HG03103 (cell line): ENCODE data around the gene SH3TC1.

Experiments used
- ATAC-seq: cut with Tn5 transposase; IDR thresholded peaks from one replicate; pipeline ENCODE4 v1.9.1; 2021; ENCODE audit warnings: low read depth; ENCODE audit not compliant: unreplicated experiment

SH3TC1 gene

DNA sequence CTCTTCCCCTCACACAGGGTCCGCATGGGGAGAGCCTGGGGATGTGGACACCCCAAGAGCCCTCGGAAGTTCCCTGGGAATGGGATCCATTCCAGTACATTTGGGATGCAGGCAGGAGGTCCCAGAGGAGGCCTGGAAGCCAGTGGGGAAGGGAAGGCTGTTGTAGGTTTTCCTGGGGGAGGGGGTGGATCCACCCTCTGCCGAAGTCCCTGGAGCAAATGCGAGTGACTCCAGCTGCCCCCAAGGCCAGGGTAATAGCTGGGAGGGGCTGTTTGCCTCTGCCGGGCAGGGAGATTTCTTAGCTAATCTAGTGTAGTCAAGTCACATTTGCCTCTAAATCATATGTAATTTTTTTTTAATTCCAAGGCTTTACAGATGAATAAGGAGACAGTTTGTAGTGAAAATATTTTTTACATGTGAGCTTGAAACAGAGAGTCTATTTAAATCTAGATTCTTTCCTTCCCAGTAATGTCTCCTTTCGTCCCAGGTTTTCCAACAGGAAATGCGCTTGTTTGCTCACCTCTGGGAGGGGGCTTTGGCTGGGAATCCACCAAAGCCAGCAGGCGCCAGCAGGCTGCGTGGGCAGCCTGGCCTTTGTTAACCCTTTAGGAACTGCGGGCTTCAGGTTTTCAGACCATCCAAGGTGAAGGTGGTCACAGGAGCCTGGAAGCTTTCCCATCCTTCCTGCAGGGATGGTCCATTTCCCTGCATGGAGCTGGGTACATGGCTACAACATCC lies 26.8 kb downstream of the SH3TC1 start:
- ATAC-seq: no peak

DNA sequence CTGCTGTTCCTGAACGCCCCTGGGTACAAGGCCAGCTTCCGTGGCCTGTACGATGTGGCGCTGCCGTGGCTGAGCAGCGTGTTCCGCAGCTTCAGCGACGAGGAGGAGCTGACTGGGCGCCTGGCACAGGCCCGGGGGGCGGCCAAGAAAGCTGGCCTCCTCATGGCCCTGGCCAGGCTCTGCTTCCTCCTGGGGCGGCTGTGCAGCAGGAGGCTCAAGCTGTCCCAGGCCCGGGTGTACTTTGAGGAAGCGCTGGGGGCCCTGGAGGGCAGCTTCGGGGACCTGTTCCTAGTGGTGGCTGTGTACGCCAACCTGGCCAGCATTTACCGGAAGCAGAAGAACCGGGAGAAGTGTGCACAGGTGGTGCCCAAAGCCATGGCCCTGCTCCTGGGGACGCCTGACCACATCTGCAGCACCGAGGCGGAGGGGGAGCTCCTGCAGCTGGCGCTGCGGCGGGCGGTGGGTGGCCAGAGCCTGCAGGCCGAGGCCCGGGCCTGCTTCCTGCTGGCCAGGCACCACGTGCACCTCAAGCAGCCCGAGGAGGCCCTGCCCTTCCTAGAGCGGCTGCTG lies 28.2 kb downstream of the SH3TC1 start:
- ATAC-seq: no peak

DNA sequence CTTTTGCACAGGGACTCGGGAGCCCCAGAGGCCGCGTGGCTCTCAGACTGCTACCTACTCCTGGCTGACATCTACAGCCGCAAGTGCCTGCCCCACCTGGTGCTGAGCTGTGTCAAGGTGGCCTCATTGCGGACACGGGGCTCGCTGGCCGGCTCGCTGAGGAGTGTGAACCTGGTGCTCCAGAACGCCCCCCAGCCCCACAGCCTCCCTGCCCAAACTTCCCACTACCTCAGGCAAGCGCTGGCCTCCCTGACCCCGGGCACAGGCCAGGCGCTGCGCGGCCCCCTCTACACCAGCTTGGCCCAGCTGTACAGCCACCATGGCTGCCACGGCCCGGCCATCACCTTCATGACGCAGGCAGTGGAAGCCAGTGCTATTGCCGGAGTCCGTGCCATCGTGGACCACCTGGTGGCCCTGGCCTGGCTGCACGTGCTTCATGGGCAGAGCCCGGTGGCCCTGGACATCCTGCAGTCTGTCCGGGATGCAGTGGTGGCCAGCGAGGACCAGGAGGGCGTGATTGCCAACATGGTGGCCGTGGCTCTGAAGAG lies 28.8 kb downstream of the SH3TC1 start:
- no peak for ATAC-seq

DNA sequence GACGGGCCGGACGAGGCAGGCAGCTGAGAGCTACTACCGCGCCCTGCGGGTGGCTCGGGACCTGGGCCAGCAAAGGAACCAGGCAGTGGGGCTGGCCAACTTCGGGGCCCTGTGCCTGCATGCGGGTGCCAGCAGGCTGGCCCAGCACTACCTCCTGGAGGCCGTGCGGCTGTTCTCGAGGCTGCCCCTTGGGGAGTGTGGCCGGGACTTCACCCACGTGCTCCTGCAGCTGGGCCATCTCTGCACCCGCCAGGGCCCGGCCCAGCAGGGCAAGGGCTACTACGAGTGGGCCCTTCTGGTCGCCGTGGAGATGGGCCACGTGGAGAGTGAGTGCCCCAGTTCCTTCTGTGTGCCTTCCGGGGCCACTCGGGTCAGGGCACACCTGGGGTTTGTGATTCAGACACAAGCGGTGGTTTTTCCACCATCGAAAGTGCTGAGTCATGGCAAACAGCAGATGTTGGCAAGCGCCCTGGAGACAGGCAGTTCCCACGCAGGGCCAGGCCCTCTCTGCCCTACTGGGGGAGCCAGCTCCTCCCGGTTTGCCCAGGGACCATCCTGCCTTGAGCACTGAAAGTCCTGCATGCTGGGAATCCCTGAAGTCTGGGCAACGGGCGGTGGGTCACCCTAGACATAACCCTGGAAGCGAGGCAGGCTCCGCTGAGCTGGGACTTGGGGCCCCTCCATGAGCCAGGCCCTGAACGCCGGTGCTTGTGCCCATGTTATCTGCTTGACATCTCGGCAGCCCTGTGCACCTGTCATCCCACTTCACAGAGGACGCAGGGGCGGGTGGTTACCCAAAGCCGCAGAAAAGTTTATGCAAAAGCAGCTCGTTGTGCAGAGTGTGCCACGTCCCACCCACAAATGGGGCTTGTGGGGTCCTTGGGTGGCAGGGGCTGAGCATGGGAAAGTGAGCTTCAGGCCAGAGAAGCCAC lies 29.5 kb downstream of the SH3TC1 start:
- peak; percentile 62 for ATAC-seq

DNA sequence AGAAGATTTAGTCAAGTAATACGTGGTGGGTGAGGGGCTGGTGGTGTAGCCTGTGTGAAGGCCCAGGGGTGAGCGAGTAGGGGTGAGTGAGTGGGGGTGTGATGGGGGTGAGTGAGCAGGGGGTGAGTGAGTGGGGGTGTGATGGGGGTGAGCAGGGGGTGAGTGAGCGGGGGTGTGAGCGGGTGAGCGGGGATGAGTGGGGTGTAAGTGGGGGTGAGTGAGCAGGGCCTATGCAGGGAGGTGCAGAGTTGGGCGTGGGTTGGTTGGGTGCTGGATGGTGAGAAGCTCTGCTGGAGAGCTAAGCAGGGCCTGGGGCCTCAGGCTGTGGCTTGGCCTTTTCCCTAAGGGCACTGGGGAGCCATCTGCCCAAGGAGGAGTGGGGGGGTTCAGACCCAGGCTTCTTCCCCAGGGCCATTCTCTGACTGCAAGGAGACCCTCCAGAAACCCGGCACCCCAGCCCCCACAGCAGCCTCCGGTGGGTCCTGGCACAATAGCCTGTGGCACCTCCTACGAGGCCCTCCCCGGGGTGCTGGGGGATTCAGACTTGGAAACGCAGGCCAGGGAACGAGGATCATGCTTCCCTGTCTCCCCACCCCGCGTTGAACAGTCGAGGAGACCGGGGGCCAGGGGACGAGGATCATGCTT lies 30.4 kb downstream of the SH3TC1 start:
- no peak for ATAC-seq

DNA sequence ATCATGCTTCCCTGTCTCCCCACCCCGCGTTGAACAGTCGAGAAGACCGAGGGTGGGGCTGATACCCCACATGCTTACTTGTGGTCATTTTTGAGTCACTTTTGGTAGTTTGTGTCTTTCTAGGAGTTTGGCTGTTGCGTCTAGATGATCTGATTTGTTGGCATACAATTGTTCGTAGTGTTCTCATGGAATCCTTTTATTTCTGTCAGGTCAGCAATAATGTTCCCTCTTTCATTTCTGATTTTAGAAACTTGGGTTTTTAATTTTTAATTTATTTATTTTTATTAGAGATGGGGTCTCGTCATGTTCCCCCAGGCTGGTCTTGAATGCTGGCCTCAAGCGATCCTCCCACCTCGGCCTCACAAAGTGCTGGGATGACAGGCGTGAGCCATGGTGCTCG lies 30.9 kb downstream of the SH3TC1 start:
- no peak for ATAC-seq

DNA sequence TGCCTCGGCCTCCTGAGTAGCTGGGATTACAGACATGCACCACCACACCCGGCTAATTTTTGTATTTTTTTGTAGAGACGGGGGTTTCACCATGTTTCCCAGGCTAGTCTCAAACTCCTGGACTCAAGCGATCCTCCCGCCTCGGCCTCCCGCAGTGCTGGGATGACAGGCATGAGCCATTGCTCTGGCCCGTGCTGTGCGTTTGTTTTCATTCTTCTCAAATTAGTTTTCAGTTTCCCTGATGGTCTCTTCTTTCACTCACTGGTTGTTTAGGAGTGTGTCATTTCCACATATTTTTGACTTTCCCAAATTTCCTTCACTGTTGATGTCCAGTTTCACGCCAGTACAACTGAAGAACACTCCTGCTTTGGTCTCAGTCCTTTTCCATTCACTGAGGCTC lies 31.8 kb downstream of the SH3TC1 start:
- no peak for ATAC-seq

DNA sequence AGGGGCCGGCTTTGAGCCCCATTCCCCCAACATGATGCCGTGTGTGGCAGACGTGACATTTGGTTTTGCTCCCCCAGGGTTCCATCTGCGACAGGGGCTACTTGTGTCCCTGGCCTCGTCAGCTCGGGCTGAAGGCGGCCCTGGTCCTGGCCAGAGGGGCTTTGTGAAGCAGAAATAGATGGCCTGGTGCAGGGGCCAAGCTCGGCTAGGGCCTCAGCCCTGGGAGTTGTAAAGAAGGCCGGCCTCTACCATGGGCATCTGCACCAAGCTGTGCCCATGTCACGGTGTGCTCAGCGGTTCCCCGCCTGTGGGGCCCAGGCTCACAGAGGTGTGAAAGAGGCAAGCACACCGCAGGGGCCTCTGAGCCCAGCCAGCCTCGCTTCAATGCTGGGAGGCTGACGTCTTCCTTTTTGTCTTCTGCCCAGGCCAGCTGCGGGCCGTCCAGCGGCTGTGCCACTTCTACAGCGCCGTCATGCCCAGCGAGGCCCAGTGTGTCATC lies 32.5 kb downstream of the SH3TC1 start:
- ATAC-seq: no peak

DNA sequence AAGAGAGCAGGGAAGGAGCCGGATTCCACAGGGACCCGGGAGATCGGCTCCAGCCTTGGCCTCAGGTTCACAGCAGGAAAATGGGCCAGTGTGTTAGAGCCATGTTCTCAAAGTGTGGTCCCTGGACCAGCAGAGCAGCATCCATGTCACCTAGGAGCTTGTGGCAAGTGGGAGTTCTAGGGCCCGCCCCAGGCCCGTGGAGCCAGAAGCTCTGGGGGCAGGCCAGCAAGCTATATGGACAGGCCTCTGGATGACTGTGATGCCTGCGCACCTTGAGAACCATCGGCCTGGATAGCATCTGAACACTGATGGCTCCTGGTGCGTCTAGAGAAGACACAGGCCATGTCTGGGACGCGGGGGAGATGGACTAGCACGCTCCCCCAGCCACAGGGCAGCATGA lies 33.7 kb downstream of the SH3TC1 start:
- no peak for ATAC-seq

DNA sequence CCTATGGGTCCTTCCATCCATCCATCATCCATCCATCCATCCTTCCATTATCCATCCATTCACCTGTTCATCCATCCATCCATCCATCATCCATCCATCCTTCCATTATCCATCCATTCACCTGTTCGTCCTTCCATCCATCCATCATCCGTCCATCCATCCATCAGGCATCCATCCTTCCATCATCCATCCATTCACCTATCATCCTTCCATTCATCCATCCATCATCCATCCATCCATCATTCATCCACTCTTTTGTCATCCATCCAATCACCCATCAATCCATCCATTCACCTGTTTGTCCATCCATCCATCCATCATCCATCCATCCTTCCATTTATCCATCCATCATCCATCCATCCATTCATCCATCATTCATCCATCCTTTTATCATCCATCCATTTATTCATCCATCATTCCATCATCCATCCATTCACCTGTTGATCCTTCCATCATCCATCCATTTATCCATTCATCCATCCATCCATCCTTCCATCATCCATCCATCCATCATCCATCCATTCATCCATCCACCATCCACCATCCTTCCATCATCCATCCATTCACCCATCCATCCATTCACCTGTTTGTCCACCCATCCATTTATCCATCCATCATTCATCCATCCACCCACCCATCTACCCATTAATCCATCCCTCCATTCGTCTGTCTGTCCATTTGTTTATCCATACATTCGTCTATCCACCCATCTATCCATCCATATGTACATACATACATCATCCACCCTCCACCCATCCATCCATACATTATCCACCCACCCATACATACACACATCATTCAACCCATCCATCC lies 34.8 kb downstream of the SH3TC1 start:
- no peak for ATAC-seq

DNA sequence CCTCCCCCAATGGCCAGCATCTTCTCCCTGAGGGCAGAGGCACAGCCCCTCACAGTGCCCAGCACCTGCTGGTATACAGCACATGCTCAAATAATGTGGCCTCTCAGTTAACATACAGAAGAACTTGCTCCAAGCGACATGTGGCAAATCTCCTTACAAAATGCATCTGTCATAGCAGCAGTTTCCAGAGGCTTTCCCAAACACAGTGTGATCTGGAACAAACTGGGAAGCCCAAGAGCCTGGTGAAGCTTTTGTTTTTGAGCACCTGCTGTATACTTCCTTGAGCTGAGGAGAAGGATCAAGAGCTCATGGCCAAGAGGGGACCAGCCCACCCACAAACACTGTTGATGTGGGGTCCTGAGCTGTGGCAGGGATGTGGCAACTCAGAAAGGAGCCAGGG lies 35.6 kb downstream of the SH3TC1 start:
- no peak for ATAC-seq

DNA sequence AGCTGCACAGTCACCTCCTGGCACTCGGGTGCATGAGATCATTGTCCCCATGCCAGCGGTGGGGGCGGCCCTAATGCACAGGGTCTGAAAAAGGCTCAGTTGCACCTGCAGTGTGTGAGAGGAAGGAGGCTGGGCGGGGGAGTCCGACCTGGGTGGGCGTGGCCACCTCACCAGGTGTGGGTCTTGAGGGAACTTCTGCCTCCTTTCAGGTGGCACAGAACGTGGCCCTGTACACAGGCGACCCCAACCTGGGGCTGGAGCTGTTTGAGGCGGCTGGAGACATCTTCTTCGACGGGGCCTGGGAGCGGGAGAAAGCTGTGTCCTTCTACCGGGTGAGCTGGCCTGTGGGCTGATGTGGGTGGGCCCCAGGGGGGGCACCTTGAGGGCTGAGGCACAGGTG lies 36.1 kb downstream of the SH3TC1 start:
- ATAC-seq: no peak

DNA sequence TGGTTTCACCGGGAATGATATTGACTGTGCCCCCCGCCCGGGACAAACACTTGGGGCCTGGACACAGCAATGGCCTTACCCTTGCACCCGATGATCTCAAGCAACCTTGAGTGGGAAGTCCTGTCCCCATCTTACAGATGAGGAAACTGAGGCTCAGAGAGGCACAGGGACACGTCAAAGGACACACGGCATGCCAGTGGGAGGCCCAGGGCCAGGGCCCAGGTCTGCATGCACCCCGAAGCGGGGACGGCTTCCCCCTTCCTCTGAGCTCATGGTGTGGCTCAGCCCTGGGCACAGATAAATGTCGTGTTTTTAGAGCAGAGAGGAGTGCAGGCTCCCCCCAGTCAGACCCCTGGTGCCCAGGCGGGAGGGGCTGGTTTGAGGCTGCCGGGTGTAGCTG lies 36.6 kb downstream of the SH3TC1 start:
- no peak for ATAC-seq

DNA sequence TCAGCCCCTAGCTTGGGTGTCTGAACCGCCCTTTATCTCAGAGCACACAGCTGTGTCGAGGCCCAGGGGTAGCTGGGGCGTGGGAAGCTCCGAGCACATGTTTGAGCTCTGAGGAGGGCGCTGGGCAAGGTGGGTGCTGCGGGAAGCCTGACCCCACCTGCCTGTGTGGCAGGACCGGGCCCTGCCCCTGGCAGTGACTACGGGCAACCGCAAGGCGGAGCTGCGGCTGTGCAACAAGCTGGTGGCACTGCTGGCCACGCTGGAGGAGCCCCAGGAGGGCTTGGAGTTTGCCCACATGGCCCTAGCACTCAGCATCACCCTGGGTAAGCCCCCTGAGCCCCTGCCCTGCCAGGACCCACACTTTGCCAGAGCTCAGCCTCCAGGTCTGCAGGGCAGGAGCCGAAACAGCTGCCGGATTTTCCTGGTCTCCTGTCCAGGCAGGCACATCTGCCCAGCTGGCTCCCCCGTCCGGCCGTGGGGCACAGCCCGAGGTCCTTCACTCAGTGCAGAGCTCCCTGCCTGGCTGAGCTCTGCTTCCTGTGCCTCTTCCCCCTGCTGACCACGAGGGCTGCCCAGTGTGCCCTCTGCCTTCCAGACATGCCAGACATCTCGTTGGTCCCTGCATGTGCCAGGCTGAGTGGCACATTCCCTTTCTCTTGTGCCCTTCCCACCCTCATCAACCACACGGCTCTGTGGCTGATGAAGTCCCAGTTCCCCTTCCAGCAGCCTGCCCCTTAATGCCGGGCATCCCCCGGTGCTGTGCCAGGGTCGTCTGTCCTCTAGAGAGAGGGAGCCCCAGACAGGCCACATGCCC lies 37.2 kb downstream of the SH3TC1 start:
- ATAC-seq: no peak

DNA sequence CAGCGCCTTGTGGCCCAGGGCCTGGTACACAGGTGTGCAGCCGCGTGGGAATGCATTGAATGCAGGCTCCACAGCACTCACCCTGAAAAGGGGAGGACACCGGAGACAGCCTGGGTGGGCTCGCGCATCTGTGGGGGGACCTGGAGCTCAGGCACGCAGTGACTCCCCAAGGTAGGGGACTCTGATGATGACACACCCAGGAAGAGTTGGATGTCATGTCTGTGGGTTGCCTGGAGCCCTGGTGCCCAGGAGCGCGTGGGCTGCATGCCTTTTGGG lies 37.8 kb downstream of the SH3TC1 start:
- ATAC-seq: no peak

DNA sequence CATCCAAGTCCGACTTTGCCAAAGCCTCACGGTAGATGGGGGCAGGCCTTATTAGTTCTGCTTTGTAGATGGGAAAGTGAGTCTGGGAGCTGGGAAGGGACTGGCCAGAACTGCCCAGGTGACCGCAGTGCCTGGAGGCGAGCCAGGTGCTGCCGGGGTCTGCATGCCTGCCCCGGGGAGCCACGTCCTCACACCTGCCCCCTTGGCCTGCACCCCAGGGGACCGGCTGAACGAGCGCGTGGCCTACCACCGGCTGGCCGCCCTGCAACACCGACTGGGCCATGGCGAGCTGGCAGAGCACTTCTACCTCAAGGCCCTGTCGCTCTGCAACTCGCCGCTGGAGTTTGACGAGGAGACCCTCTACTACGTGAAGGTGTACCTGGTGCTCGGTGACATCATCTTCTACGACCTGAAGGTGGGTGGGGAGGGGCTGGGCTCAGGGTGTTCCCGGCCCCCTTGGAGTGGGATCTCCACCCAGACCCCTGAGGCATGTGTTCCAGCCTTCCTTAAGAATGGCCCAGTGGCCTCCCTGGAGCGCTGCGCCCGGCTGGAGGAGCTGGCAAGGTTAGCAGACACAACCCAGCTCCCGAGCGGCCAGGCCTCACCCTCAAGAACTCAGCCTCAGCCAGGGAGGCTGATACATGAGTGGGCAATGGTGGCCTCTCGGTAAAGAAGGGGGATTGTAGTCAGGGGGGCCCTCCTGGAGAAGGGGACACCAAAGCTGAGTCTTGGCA lies 38.3 kb downstream of the SH3TC1 start:
- no peak for ATAC-seq

DNA sequence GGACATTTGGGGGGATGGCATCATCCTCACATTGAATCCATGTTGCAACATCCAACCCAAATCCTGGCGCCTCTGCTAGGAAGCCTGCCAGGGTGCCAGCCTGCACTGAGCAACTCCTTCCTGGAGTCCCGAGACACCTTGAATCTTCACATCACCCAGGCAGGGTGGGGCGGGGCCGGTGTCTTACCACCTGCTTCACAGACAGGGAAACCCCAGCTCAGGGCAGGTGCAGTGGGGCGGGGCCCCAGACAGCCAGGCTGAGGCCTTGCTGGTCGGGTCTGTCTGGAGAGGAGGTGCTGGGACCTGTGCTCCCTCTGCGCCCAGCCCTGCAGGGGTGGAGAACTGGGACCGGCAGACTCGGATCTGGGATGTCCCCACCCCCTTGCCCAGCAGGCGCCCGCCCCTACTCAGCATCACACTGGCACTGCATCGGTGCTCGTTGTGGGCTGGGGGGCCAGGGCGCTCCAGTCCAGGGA lies 39.0 kb downstream of the SH3TC1 start:
- no peak for ATAC-seq

DNA sequence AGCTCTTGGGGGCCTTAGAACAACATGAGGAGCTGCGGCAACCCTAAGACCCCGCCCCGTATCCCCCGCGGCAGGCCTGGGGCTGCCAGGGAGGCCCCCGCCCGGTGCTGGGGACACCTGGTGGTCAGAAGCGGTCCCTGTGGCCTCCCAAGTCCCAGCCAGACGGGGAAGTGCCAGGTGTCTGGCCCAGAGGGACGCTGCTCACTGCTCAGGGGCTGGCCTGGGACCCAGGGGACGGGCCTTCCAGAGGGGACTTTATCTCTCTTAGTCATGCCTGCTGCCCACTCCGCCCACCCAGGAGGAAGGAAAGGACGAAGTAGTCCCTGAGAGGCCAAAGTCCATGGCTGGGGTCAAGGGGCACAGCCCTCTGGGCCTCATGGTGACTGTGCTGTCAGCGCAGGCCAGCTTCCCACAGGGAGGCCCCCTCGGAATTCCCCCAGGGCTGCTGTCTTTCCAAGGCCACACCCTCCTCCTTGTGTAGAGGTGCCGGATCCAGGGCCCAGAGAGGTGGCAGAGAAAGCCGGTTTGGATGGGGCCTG lies 39.5 kb downstream of the SH3TC1 start:
- no peak for ATAC-seq
